NCI-H128 (cell line): Measurements from ENCODE around the gene WDFY3.

ENCODE experiments used
- DNase-seq: peaks from one replicate; lab custom pipeline; 2025; ENCODE audit not compliant: unreplicated experiment; lab: John Stamatoyannopoulos, UW

WDFY3 gene

GRCh38 chr4:84954982-84955567 is 11.4 kb downstream of the WDFY3 start:
- DNase-seq = no peak

DNA sequence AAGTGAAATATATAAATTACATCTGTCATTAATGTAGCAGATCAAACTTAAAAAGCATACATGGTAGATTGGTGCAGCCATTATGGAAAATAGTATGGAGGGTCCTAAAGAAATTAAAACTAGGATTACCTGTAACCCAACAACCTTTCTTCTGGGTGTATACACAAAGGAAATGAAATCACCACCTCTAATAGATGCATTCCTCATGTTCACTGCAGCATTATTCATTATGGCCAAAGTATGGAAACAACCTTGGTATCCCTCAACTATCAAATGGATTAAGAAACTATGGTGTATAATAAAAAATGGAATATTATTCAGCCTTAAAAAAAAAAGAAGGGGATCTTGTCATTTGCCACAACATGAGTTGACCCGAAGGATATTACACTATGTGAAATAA is 13.7 kb downstream of the WDFY3 start:
- DNase-seq = no peak

- DNase-seq = no peak
Observed at GRCh38 chr4:84952004-84952403, 14.5 kb downstream of the WDFY3 start.

GRCh38 chr4:84948056-84948455 is 18.4 kb downstream of the WDFY3 start:
- DNase-seq = no peak

DNA sequence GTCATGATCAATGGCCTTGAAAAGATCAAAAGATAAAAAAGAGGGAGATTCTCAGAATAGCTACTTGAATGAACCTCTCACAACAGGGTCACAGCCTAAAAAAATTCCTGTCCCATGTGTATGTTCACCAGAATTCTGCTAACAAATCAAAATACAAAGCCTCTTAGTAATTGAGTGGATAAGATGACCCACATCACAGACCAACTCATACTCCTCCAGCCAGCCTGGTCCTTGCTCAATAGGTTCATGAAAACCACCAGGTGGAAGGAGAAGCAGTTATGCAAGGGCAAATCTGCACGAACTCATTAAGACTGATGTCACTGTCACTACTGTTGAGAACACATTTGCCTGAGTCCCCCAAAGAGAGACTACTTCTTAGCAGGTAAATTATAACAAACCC is 21.5 kb downstream of the WDFY3 start:
- no peak for DNase-seq

DNA sequence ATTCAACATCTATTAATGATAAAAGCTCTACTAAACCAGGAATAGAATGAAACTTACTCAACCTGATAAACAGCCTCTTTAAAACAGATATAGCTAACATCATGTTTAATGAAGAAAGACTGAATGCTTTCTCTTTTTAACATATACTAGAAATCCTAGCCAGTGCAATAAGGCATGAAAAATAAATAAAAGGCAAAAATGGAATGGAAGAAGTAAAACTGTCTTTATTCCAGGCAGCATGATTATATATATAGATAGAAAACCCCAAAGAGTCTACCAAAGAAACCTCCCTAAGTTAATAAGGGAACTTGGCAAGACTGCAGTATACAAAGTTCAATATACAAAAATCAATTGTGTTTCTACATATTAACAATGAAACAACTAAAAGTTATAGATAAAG is 25.5 kb downstream of the WDFY3 start:
- DNase-seq = no peak

DNA sequence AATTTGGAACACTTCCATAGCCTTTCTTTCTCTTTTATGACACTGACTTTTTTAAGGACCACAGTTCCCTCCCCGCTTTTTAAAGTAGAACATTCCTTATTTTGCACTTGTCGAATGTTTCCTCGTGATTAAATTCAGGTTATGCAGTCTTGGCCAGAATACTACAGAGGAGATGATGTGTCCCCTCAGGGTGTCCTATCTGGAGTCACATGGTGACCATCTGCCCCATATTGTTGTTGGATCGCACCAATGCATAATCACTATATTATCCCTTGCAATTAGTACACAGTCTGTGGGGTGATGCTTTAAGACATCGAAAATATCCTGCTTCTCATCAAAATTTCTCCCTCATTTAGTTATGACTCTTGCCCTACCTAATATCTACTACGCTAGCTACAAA is 27.4 kb downstream of the WDFY3 start:
- no peak for DNase-seq

GRCh38 chr4:84938316-84938715 is 28.2 kb downstream of the WDFY3 start:
- no peak for DNase-seq

DNA sequence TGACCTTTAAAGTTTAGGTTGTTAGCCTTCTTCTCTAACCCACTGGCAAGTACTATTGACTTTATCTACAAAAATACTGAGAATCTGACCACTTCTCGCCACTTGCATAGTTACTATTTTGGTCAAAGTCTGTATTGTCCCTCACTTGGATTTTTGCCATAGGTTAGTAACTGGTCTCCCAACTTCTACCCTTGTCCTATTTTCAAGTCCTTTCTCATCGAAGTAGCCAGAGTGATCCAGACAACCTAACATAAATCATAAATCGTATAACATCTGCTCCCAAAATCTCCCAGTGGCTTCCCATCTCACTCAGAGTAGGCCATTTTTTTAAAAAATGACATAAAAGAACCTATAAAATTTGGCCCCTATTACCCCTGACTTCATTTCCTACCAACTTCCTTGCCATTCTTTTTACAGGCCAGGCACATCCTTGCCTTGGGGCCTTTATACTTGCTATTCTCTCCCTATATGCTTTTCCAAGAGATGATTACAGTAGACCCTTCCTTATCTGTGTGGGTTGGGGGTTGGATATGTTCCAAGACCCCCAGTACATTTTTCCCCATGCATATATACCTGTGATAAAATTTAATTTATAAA is 29.0 kb downstream of the WDFY3 start:
- no peak for DNase-seq

DNA sequence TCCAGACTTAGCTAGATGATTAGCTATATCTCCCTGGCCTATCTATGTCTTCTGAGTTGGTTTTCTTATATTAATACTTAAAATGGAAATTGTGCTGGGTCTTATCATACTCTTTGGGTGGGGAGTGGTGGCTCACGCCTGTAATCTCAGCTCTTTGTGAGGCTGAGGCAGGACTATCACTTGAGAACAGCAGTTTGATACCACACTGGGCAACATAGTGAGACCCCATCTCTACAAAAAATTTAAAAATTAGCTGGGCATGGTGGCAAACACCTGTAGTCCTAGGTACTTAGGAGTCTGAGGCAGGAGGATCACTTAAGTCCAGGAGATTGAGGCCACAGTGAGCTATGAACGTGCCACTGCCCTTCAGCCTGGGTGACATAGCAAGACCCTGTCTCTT is 30.4 kb downstream of the WDFY3 start:
- no peak for DNase-seq

DNA sequence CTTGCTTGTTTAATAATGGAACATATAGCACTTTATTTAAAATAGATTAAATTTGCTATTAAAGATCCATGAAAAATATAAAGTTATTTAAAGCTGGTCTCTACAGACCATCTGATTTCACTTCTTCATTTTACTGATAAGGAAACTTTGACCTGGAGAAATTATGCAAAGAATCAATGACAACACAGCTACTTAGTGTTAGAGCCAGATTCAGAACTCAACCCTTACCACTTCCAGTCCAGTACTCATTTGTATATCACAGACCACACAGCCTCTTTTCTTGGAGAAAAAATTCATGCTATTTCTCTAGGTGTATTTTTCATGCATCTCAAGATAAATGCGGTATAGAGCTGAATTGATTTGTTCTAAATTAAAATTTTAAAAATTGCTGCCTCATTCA is 34.0 kb downstream of the WDFY3 start:
- no peak for DNase-seq

GRCh38 chr4:84931961-84932360 is 34.5 kb downstream of the WDFY3 start:
- no peak for DNase-seq

DNA sequence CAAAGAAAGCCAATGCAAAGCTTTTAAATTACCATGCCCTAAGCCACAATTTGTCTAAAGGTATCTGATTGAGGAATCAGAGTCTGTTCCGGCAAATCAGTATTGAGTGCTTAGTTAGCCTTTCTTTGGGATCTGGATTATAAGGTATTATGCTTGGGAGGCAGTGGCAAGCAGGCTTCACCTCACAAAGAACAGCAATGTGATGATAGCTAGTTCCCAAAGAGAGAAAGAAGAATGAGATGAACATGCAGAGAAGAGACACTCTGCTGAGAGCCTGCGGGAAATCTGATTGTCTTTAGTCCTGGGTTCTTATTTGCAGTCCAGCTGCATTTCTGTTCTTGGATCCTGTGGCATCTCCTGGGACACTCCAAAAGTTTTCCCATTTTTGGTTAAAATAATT is 35.2 kb downstream of the WDFY3 start:
- DNase-seq = no peak

GRCh38 chr4:84928089-84928488 is 38.4 kb downstream of the WDFY3 start:
- DNase-seq = no peak

GRCh38 chr4:84927428-84927827 is 39.1 kb downstream of the WDFY3 start:
- no peak for DNase-seq

DNA sequence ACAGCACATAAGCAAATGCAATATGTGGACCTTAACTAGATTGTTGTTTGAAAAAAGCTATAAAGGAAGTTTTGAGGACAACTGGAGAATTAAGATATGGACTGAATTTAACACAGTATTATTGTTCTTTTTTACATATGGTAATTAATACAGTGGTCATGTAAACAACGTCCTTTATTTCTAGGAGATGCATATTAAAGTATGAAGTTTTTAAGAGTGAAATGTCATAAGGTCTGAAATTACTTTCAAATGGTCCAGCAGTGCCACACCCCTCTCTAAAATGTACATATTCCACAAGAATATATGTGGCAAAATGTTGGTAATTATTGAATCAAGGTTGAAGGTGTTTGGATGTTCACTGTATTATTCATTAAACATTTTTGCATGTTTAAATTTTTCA is 40.9 kb downstream of the WDFY3 start:
- DNase-seq = no peak

DNA sequence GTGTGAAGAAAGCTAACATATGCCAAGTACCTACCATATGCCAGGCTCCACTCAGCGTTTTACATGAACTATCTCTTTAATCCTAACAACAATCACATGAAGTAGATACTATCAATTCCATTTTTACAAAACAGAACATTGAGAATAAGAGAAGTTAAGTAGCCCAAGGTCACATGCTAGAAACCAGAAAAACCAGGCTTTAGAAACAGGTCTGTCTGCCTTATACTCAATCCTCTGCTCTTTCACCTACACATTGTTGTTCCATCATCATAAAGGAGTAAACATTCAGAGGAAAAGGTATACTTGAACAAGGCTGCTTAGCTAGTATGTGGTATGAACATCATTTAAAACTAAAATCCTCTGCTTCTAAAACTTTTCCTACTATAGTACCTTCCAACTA is 42.1 kb downstream of the WDFY3 start:
- no peak for DNase-seq

DNA sequence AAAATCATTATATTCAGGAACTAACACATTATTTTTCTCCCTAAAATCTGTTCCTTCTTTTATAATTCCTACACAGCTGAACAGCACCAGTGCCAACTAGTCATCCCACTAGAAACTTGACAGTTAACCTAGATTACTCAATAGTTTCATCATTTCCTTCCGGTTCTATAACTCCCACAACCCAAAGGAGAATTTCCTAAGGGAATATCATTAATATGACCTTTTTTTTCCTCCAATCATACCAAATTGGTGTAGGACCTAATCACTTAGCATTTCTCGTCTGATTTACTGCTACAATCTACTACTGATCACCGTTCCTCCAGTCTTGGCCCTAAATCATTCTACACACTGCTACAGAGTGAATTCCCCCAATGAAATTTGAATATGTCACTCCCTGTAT is 45.9 kb downstream of the WDFY3 start:
- DNase-seq = no peak

GRCh38 chr4:84917869-84918600 is 48.5 kb downstream of the WDFY3 start:
- no peak for DNase-seq

DNA sequence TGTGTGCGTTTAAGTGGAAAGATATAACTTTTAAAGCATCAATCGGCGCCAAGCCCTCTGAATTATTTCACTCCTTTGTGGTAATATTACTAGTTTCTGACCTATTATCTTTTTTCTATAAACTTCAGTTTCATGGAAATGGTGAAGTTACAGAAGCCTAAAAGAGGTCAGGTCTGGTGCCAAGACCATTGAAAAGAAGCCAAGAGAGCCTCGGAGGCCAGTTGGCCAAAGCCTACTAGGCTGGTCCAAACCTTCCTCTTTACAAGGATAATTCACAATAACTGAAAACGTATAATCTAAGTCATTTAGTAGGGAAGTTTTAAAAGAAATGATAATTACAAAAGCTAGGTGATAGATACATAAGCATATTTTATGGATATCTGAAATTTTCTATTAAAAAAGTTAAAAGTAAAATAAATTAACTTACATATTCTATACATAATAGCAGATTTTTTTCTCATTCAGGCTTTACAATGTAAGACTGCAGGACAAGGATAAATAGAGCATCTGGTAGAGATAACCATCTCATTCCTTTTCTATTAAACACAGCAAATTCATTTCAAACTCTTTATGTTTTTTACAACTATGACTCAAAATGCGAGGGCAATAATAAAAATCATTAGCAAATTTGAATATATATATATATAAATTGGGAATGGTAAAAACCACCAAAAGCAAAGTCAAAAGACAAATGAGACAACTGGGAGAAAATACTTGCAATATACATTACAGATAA is 49.2 kb downstream of the WDFY3 start:
- no peak for DNase-seq

DNA sequence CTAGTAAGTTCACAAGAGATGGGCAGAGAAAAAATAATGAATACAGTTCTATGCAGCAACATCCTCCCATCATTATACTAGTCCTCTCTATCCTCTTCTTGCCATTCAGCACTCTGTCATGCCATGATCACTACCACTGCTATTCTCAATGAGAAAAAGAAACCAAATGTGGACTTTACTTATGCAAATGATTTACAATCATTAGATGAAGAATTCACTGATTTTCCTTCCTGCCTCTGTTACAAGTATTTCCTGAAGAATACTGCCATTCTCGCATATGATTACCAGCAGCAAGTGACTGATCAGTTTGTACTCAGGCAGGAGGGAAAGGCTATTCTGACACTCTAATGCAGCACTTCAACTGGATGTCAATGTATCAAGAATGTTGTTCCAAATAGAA is 50.3 kb downstream of the WDFY3 start:
- no peak for DNase-seq

DNA sequence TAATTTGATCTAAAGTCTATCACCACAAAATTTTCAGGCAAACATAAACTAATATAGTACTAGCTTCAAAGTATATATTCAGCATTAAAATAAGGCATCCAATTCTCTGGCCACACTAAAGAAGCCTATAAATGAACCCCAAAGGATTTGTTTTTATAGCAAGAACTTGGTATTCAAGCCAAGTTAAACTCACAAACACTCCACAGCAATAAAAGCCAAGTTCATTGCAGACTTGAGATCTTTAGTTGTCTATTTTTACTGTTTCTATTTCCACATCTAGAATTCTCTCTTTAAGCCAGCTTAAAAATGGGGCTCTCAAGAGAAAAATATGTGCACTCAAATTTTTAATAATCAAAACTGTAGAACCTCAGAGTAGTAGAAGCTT is 51.1 kb downstream of the WDFY3 start:
- DNase-seq = no peak
